HG02840 (cell line): Measurements from ENCODE around the gene SH3TC1.

Source experiments
- ATAC-seq: cut with Tn5 transposase; IDR thresholded peaks from one replicate; pipeline ENCODE4 v1.9.1; 2021; ENCODE audit warnings: mild to moderate bottlenecking, moderate library complexity, moderate number of reproducible peaks; ENCODE audit not compliant: unreplicated experiment, low FRiP score

The SH3TC1 gene

GRCh38 chr4:8212622-8213021 is 13.5 kb downstream of the SH3TC1 start:
- ATAC-seq: no peak

- ATAC-seq: no peak
Measured at GRCh38 chr4:8213121-8213520, 14.0 kb downstream of the SH3TC1 start.

- no peak for ATAC-seq
Measured at GRCh38 chr4:8214136-8214535, 15.0 kb downstream of the SH3TC1 start.

- no peak for ATAC-seq
Measured at GRCh38 chr4:8215001-8215427, 15.9 kb downstream of the SH3TC1 start.

- ATAC-seq: no peak
Measured at GRCh38 chr4:8215641-8216442, 16.8 kb downstream of the SH3TC1 start.

GRCh38 chr4:8216443-8217245 is 17.6 kb downstream of the SH3TC1 start:
- ATAC-seq: no peak

GRCh38 chr4:8217246-8217511 is 18.1 kb downstream of the SH3TC1 start:
- no peak for ATAC-seq

- ATAC-seq: no peak
Measured at GRCh38 chr4:8217871-8218270, 18.8 kb downstream of the SH3TC1 start.

GRCh38 chr4:8218371-8219031 is 19.4 kb downstream of the SH3TC1 start:
- ATAC-seq: no peak

- ATAC-seq: no peak
Measured at GRCh38 chr4:8219236-8219635, 20.1 kb downstream of the SH3TC1 start.

GRCh38 chr4:8220661-8221450 is 21.8 kb downstream of the SH3TC1 start:
- ATAC-seq: no peak

- ATAC-seq: no peak
Measured at GRCh38 chr4:8221476-8221875, 22.4 kb downstream of the SH3TC1 start.

GRCh38 chr4:8221985-8222384 is 22.9 kb downstream of the SH3TC1 start:
- ATAC-seq: no peak

GRCh38 chr4:8222609-8223388 is 23.7 kb downstream of the SH3TC1 start:
- ATAC-seq: no peak

- ATAC-seq: no peak
Measured at GRCh38 chr4:8224267-8224974, 25.3 kb downstream of the SH3TC1 start.

GRCh38 chr4:8224975-8225625 is 26.0 kb downstream of the SH3TC1 start:
- ATAC-seq: no peak

GRCh38 chr4:8225706-8226443 is 26.8 kb downstream of the SH3TC1 start:
- ATAC-seq: no peak

GRCh38 chr4:8227201-8227770 is 28.2 kb downstream of the SH3TC1 start:
- ATAC-seq: no peak
